Measurements from ENCODE around the gene DLL4.

The DLL4 gene

DNA sequence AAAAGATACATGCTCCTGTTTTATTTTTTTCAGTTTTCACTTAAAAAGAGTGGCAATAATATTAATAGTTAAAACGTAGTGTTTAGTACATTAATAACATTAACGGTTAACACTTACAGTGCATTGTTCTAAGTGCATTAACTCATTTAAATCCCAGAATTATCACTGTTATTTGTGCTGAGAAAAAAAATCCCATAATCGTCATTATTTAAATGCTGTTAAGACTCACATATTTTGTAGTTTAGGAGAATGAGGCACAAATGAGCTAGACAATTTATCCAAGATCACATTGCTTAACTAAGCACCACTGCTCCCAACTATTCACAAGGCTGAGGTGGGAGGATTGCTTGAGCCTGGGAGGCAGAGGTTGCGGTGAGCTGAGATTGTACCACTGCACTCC, 59.0 kb downstream of the DLL4 start:
- Histone ChIP-seq H3K9me2 (replicated peaks; ENCODE audit: control insufficient read depth, low read length) (no peaks in the 10 kb centered on the region), H3K4me1 (ENCODE audit: control insufficient read depth, low read length) (no peaks in the 10 kb centered on the region), H3K9me3 (ENCODE audit: control insufficient read depth, insufficient read depth, low read length) (no peaks in the 10 kb centered on the region), H3F3A (ENCODE audit: control insufficient read depth, insufficient read depth) (no peaks in the 10 kb centered on the region), H4K20me1 (ENCODE audit: control insufficient read depth, insufficient read depth, low read depth, low read length) (no peaks in the 10 kb centered on the region), H3K79me2 (ENCODE audit: control insufficient read depth, low read length) (no peaks in the 10 kb centered on the region), H3K4me2 (ENCODE audit: low read length) (no peak overlapping the region), H3K4me3 (ENCODE audit: low read length) (no peak overlapping the region), H3K27me3 (ENCODE audit: control insufficient read depth, low read length) (no peaks in the 10 kb centered on the region), H3K36me3 (ENCODE audit: control insufficient read depth, low read length) (peaks cover 62% of the 10 kb centered on the region), H3K27ac (ENCODE audit: low read depth, low read length) (no peak overlapping the region)
- TF ChIP-seq EZH2phosphoT487 (IDR thresholded peaks at IDR 0.05; ENCODE audit: borderline replicate concordance, low read length) = no peak
